ENCODE measurements around the gene AP3M1. TPM values are rescaled to one million over a fixed set of nuclear protein-coding genes. Genes with fewer than 3 reads are reported as not detected.

Gene AP3M1
- total RNA-seq, 4 donors from 2014 or later, result 26.5 to 36.4 (median 31.4) TPM

DNA sequence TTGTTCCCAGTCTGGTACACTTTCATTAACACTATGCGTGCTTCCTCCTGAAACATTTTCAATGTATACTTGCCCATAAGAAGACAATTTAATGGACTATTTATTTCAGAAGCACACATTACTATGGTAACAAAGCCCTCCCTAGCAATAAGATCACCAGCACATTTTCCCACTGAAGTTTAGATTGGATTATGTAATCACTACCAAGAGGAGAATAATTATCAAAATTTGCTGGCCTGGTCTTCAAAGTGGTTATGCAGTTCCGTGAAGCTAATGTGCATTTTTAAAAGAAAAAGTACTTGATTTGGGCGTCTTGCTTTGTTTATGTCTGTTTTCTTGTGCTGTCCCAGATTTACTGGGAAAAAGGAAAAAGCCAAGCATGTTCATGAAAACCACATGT lies 61.9 kb downstream of the AP3M1 start:
- H3K27me3 ChIP-seq, result no peaks in the 10 kb centered on the region
- H3K4me3 ChIP-seq, result no peak overlapping the region
- no peak for DNase-seq (ENCODE audit: extremely low spot score)
- H3K9me3 ChIP-seq, result no peaks in the 10 kb centered on the region
- no peak overlapping the region for H3K27ac ChIP-seq (replicated peaks in 1 of 4)
- intact Hi-C loops (cut with DNase I), result loop anchor here (10.0 kb wide), 1 partner anchor 144 kb away; no protein-coding TSS in a partner anchor
- TF ChIP-seq POLR2AphosphoS5 (IDR thresholded peaks at IDR 0.05) (no peak), EP300 (IDR thresholded peaks at IDR 0.05) (no peak), POLR2A (IDR thresholded peaks at IDR 0.05; ENCODE audit: low read depth) (no peak)
- H3K36me3 ChIP-seq, result peaks cover 45 to 91% (median 75%) of the 10 kb centered on the region in 4 donors
- 34% methylated on average over 3 of the region's 3 CpGs for WGBS
- peaks cover 0 to 25% (median 21%) of the 10 kb centered on the region in 4 donors for H3K4me1 ChIP-seq

DNA sequence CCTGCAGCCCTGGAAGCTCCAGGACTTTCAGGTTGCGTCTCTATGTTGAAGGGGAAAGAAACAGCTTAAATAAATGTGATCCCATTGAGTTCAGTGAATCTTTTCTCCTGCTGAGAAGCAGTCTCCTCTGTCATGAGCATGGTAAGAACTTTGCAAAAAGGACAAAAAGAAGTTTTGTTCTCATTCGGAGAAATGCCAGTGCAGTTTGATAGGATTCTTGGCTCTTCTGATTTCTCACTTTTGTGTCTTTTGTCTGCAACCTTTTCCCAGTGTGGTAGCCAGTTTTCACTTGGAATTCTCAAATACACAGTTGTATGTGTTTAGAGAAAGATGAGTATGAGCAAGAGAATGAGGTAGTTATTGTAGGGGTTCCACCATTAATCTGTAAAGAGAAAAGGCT lies 64.3 kb downstream of the AP3M1 start:
- 81% methylated on average over 2 of the region's 2 CpGs for WGBS
- H3K9me3 ChIP-seq, result no peaks in the 10 kb centered on the region
- H3K27ac ChIP-seq (replicated peaks in 1 of 4), result peak overlapping the region in 3 of 4 donors; percentile 5 to 15 (median 15)
- DNase-seq (ENCODE audit: extremely low spot score), result no peak
- H3K36me3 ChIP-seq, result peaks cover 34 to 84% (median 64%) of the 10 kb centered on the region in 4 donors
- TF ChIP-seq EP300 (IDR thresholded peaks at IDR 0.05) (no peak), POLR2A (IDR thresholded peaks at IDR 0.05; ENCODE audit: low read depth) (no peak), POLR2AphosphoS5 (IDR thresholded peaks at IDR 0.05) (no peak)
- TF ChIP-seq, protein P1, sequence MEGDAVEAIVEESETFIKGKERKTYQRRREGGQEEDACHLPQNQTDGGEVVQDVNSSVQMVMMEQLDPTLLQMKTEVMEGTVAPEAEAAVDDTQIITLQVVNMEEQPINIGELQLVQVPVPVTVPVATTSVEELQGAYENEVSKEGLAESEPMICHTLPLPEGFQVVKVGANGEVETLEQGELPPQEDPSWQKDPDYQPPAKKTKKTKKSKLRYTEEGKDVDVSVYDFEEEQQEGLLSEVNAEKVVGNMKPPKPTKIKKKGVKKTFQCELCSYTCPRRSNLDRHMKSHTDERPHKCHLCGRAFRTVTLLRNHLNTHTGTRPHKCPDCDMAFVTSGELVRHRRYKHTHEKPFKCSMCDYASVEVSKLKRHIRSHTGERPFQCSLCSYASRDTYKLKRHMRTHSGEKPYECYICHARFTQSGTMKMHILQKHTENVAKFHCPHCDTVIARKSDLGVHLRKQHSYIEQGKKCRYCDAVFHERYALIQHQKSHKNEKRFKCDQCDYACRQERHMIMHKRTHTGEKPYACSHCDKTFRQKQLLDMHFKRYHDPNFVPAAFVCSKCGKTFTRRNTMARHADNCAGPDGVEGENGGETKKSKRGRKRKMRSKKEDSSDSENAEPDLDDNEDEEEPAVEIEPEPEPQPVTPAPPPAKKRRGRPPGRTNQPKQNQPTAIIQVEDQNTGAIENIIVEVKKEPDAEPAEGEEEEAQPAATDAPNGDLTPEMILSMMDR (IDR thresholded peaks at IDR 0.05), result no peak
- no peak overlapping the region for H3K4me3 ChIP-seq
- peaks cover 12 to 36% (median 35%) of the 10 kb centered on the region in 4 donors for H3K4me1 ChIP-seq
- H3K27me3 ChIP-seq, result no peaks in the 10 kb centered on the region
- intact Hi-C loops (cut with DNase I), result loop anchor here (10.0 kb wide), 1 partner anchor 142 kb away; no protein-coding TSS in a partner anchor

DNA sequence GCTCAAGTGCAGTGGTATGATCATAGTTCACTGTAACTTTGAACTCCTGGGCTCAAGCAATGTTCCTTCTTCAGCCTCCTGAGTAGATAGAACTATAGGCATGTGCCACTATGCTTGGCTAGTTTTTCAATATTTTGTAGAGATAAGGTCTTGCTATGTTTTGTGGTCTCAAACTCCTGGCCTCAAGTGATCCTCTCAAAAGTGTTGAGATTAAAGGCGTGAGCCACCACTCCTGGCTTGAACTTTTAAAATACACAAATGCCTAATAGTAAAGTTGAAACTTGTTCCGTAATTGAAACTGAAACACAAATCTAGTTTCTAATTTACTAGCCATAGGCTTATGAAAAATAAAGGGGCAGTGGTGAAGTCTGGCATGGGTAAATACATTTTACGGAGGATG lies 65.7 kb downstream of the AP3M1 start:
- peaks cover 23 to 49% (median 48%) of the 10 kb centered on the region in 4 donors for H3K4me1 ChIP-seq
- no peaks in the 10 kb centered on the region for H3K27me3 ChIP-seq
- no peak for DNase-seq (ENCODE audit: extremely low spot score)
- H3K36me3 ChIP-seq, result peaks cover 22 to 70% (median 51%) of the 10 kb centered on the region in 4 donors
- H3K27ac ChIP-seq (replicated peaks in 1 of 4), result peak overlapping the region in 2 of 4 donors; percentile 26 to 34
- TF ChIP-seq EP300 (IDR thresholded peaks at IDR 0.05), result no peak
- TF ChIP-seq, protein P1 (IDR thresholded peaks at IDR 0.05), result no peak
- no peak for TF ChIP-seq POLR2A (IDR thresholded peaks at IDR 0.05; ENCODE audit: low read depth)
- TF ChIP-seq POLR2AphosphoS5 (IDR thresholded peaks at IDR 0.05), result no peak
- 85% methylated on average over 3 of the region's 3 CpGs for WGBS
- no peak overlapping the region for H3K4me3 ChIP-seq
- intact Hi-C loops (cut with DNase I), result loop anchor here (5.0 to 10.0 kb wide), 3 partner anchors 88 to 198 kb away; partner anchors contain the start of gene VCL
- H3K9me3 ChIP-seq, result no peaks in the 10 kb centered on the region

DNA sequence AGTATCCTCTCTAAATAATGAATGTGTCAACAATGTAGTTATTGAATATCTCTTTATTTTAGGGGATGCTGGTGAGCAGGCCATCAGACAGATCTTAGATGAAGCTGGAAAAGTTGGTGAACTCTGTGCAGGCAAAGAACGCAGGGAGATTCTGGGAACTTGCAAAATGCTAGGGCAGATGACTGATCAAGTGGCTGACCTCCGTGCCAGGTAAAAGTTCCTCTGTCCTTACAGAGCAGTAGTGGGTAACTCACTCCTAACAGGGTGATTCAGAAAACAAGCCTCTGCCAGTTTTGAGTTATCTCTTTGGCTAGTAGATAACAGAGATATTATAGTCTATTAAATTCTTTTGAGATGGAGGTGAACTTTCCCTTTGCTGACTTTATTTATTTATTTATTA lies 67.3 kb downstream of the AP3M1 start:
- no peak overlapping the region for H3K4me3 ChIP-seq
- DNase-seq (ENCODE audit: extremely low spot score), result peak; percentile 34
- no peaks in the 10 kb centered on the region for H3K27me3 ChIP-seq
- peak overlapping the region in 1 of 4 donors; percentile 9 for H3K27ac ChIP-seq (replicated peaks in 1 of 4)
- H3K9me3 ChIP-seq, result no peaks in the 10 kb centered on the region
- WGBS, result 84% methylated on average over 2 of the region's 2 CpGs
- peaks cover 22 to 54% (median 38%) of the 10 kb centered on the region in 4 donors for H3K36me3 ChIP-seq
- H3K4me1 ChIP-seq, result peaks cover 37 to 55% (median 53%) of the 10 kb centered on the region in 4 donors
- intact Hi-C loops (cut with DNase I), result loop anchor here (5.0 to 10.0 kb wide), 3 partner anchors 86 to 196 kb away; partner anchors contain the start of gene VCL
- TF ChIP-seq POLR2A (IDR thresholded peaks at IDR 0.05; ENCODE audit: low read depth) (no peak), EP300 (IDR thresholded peaks at IDR 0.05) (no peak), POLR2AphosphoS5 (IDR thresholded peaks at IDR 0.05) (no peak)
- TF ChIP-seq, protein P1 (IDR thresholded peaks at IDR 0.05), result no peak

DNA sequence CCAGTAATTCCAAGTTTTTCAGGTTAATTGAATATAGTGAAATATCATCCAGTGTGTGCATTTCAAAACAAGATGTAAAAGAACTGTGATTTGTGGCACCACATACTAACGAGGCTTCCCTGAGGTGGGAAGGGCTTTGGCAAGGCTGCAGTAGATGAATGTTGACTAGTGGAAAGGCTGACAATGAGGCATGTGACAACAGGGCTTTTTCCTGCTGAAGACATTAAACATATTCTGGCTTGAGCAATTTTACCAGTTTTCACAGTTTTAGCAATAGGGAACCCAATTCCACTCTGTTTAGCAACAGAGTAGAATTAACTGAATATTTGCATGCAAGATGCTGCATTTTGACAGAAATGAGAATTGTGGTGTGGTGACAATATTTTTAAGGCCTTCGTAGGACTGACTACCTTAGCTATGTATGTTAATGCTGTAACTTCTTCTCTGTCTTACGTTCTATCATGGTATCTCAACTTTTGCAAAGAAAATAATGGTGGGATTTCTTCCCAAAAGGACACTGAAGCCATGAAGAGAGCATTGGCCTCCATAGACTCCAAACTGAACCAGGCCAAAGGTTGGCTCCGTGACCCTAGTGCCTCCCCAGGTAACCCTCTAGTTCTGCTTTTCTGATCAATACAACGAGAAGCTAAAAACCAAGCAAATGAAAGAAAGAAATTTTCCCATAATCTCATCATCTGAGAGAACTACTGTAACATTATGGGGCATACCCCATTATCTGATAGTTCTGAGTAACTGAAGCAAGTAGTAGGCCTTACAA lies 68.5 kb downstream of the AP3M1 start:
- DNase-seq (ENCODE audit: extremely low spot score), result peak; percentile 39
- no peaks in the 10 kb centered on the region for H3K9me3 ChIP-seq
- H3K27me3 ChIP-seq, result no peaks in the 10 kb centered on the region
- peaks cover 22 to 54% (median 36%) of the 10 kb centered on the region in 4 donors for H3K36me3 ChIP-seq
- H3K27ac ChIP-seq (replicated peaks in 1 of 4), result peak overlapping the region in 2 of 4 donors; percentile 20 to 47
- no peak overlapping the region for H3K4me3 ChIP-seq
- intact Hi-C loops (cut with DNase I), result loop anchor here (5.0 to 10.0 kb wide), 3 partner anchors 85 to 195 kb away; partner anchors contain the start of gene VCL
- WGBS, result 51% methylated on average over 5 of the region's 5 CpGs
- no peak for TF ChIP-seq POLR2AphosphoS5 (IDR thresholded peaks at IDR 0.05)
- no peak for TF ChIP-seq EP300 (IDR thresholded peaks at IDR 0.05)
- no peak for TF ChIP-seq POLR2A (IDR thresholded peaks at IDR 0.05; ENCODE audit: low read depth)
- TF ChIP-seq, protein P1 (IDR thresholded peaks at IDR 0.05), result no peak
- H3K4me1 ChIP-seq, result peaks cover 42 to 66% (median 60%) of the 10 kb centered on the region in 4 donors
